B cell (primary cell): ENCODE data around the gene RAX2. TPM values are rescaled to one million over a fixed set of nuclear protein-coding genes. Genes with fewer than 3 reads are reported as not detected.

Experiments
- ATAC-seq: fragments of 200-7000 bp; cut with Tn5 transposase; one replicate; pipeline ENCODE4 v1.10.0; 2021; ENCODE audit warnings: low read depth, mild to moderate bottlenecking, moderate number of reproducible peaks, moderate library complexity
- CTCF ChIA-PET: fragments of 350-600 bp; sonication (Branson Sonifier 250); formaldehyde crosslinking; loops from one replicate; lab custom pipeline; 2021; ENCODE audit warnings: antibody characterized with exemption, inconsistent platforms; lab: Charles Lee
- POLR2A ChIA-PET: fragments of 350-600 bp; sonication (Branson Sonifier 250); formaldehyde crosslinking; loops from one replicate; lab custom pipeline; 2021; ENCODE audit warnings: antibody characterized with exemption; lab: Charles Lee
- DNase-seq: peaks from one replicate; pipeline ENCODE4 v3.0.0; 2013
- H2AFZ ChIP-seq: 2 replicates; pipeline ENCODE4 v1.6.1; 2012; ENCODE audit warnings: mild to moderate bottlenecking, low read depth, low read length; ENCODE audit not compliant: insufficient read depth, poor library complexity, severe bottlenecking
- H3K27ac ChIP-seq, 2 donors: 1 replicate in 1 of 2; 2 replicates in 1 of 2; pipeline ENCODE4 v1.5.1; 2012 to 2013; ENCODE audit warnings: low read length in 2 of 2, mild to moderate bottlenecking in 2 of 2, moderate library complexity in 1 of 2
- H3K27me3 ChIP-seq, 4 experiments: fragments of 200-600 bp in 1 of 4; sonication (generic) in 1 of 4; replicated peaks in 1 of 4; 1 replicate in 2 of 4; 2 replicates in 2 of 4; pipeline versions ENCODE4 v1.6.1 to v1.7.0; 2013 to 2016; ENCODE audit warnings: low read length in 3 of 4, mild to moderate bottlenecking in 2 of 4, mixed read lengths in 1 of 4, moderate library complexity in 1 of 4; ENCODE audit not compliant: insufficient read depth in 4 of 4, control insufficient read depth in 3 of 4; ENCODE audit errors: control extremely low read depth in 1 of 4
- H3K36me3 ChIP-seq, 2 experiments: replicated peaks in 1 of 2; 1 replicate in 1 of 2; 2 replicates in 1 of 2; pipeline versions ENCODE4 v1.6.1 to v1.7.1; 2013; ENCODE audit warnings: low read length in 1 of 2; ENCODE audit not compliant: insufficient read depth in 2 of 2, control insufficient read depth in 1 of 2; ENCODE audit errors: control extremely low read depth in 1 of 2, extremely low read depth in 1 of 2
- H3K4me1 ChIP-seq, 2 donors: fragments of 200-600 bp in 1 of 2; sonication (generic) in 1 of 2; 1 replicate in 1 of 2; 2 replicates in 1 of 2; pipeline versions ENCODE4 v1.5.1 to v1.6.1; 2013 to 2017; ENCODE audit warnings: low read length in 2 of 2; ENCODE audit not compliant: control insufficient read depth in 2 of 2, insufficient read depth in 2 of 2
- H3K4me2 ChIP-seq: replicated peaks from 2 replicates; pipeline ENCODE3; 2012; ENCODE audit warnings: mild to moderate bottlenecking, low read depth, low read length; ENCODE audit not compliant: poor library complexity, severe bottlenecking
- H3K4me3 ChIP-seq, 5 experiments: fragments of 200-600 bp in 1 of 5; sonication (generic) in 1 of 5; 1 replicate in 3 of 5; 2 replicates in 2 of 5; pipeline versions ENCODE4 v1.5.1 to v1.7.0; 2011 to 2016; ENCODE audit warnings: low read length in 4 of 5, mild to moderate bottlenecking in 4 of 5, low read depth in 2 of 5, control low read depth in 1 of 5, moderate library complexity in 1 of 5; ENCODE audit not compliant: insufficient read depth in 1 of 5; ENCODE audit errors: control extremely low read depth in 1 of 5, extremely low read depth in 1 of 5
- H3K79me2 ChIP-seq: fragments of 200-600 bp; sonication (generic); one replicate; pipeline ENCODE4 v1.6.0; 2016; ENCODE audit warnings: low read length; ENCODE audit not compliant: control insufficient read depth, insufficient read depth
- H3K9ac ChIP-seq: fragments of 200-600 bp; sonication (generic); 2 replicates; pipeline ENCODE4 v1.6.1; 2017; ENCODE audit warnings: mild to moderate bottlenecking, low read length, moderate library complexity
- H3K9me3 ChIP-seq, 3 donors: one replicate each; pipeline versions ENCODE4 v1.6.1 to v1.7.1; 2013; ENCODE audit warnings: low read length in 2 of 3; ENCODE audit not compliant: control insufficient read depth in 2 of 3, insufficient read depth in 1 of 3; ENCODE audit errors: control extremely low read depth in 1 of 3
- H4K20me1 ChIP-seq: 2 replicates; pipeline ENCODE4 v1.6.0; 2012; ENCODE audit warnings: mild to moderate bottlenecking, low read length; ENCODE audit not compliant: insufficient read depth, control insufficient read depth, poor library complexity, severe bottlenecking
- H3K27ac Mint-ChIP-seq: one replicate; pipeline ENCODE4 v1.8.0; 2021; ENCODE audit warnings: mixed read lengths
- H3K27me3 Mint-ChIP-seq: one replicate; pipeline ENCODE4 v1.8.0; 2021; ENCODE audit warnings: mixed read lengths
- H3K4me1 Mint-ChIP-seq: one replicate; pipeline ENCODE4 v1.8.0; 2021; ENCODE audit warnings: mixed read lengths
- H3K4me3 Mint-ChIP-seq: one replicate; pipeline ENCODE4 v1.8.0; 2021; ENCODE audit warnings: mixed read lengths
- H3K9me3 Mint-ChIP-seq: one replicate; pipeline ENCODE4 v1.8.0; 2022; ENCODE audit warnings: mixed read lengths; ENCODE audit not compliant: insufficient read depth
- EZH2 ChIP-seq: IDR thresholded peaks from 2 replicates; pipeline ENCODE4 v1.6.1; 2012; ENCODE audit warnings: borderline replicate concordance, low read depth, mild to moderate bottlenecking, moderate library complexity, low read length; ENCODE audit not compliant: insufficient read depth, poor library complexity, severe bottlenecking
- WGBS: methylation state at CpG from one replicate; pipeline ENCODE4 v1.1.5; 2013; ENCODE audit warnings: missing lambda C conversion rate; ENCODE audit not compliant: insufficient coverage; 5-methylcytosine and 5-hydroxymethylcytosine counted together
- intact Hi-C: fragments of 100-400 bp; cut with micrococcal nuclease; formaldehyde crosslinking; loops from one replicate; pipeline ENCODE4 v1.10.0; 2022
- polyA plus RNA-seq: library from polyadenylated mRNA; depleted of rRNA; stranded (reverse); fragments of >200 nt; gene quantifications from 2 replicates; pipeline ENCODE4 v1.2.3, GENCODE V29; 2012
- total RNA-seq, 2 donors: library from RNA; stranded (reverse); fragments of 120-200 nt in 1 of 2; gene quantifications; 1 replicate in 1 of 2; 2 replicates in 1 of 2; pipeline versions ENCODE4 v1.2.3 to v1.2.4, GENCODE V29; 2013 to 2022
- TF ChIP-seq, protein P1 (sequence below): fragments of 200-600 bp; IDR thresholded peaks from one replicate; pipeline ENCODE4 v1.8.0; 2022; ENCODE audit warnings: antibody characterized with exemption, mild to moderate bottlenecking

The RAX2 gene
- total and polyA plus RNA-seq, 2 donors (not counting 1 experiment from before 2014, with no cell fraction given), result not detected

DNA sequence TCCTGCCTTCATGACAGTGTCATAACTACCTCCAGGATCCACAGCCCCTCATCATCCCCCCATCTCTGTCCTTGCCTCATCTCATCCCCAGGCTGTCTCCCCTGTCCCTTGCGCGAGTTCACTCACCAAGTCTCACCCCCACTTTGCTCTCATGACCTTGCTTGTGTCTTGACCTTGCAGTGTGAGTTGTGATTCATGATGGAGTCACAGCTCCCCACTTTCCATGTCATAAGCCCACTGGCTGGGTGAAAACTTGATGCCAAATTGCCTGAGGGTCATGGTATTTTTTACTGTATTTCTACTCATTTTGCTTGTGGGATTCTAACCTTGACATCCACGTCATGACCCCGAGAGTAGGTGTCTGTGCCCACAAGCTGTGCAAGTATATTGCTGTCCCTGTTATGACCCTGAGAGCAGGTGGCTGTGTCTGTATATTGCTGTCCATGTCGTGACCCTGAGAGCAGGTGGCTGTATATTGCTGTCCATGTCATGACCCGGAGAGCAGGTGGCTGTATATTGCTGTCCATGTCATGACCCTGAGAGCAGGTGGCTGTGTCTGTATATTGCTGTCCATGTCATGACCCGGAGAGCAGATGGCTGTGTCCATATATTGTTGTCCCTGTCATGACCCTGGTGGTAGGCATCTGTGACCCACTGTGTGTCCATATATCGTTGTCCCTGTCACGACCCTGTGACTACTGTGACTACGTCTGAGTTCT is 34.4 kb downstream of the RAX2 start:
- Histone ChIP-seq H3K27ac (no peak overlapping the region), H3K4me3 (no peak overlapping the region), H3K9ac (no peak overlapping the region), H3K27me3 (peaks cover 0 to 6% (median 0%) of the 10 kb centered on the region in 4 experiments), H3K9me3 (no peaks in the 10 kb centered on the region), H4K20me1 (no peaks in the 10 kb centered on the region), H2AFZ (no peak overlapping the region), H3K4me1 (no peaks in the 10 kb centered on the region), H3K79me2 (no peaks in the 10 kb centered on the region), H3K36me3 (no peaks in the 10 kb centered on the region), H3K4me2 (no peak overlapping the region)
- H3K4me1 Mint-ChIP-seq, result no peaks in the 10 kb centered on the region
- no peak for ATAC-seq
- peaks cover 12% of the 10 kb centered on the region for H3K27me3 Mint-ChIP-seq
- H3K27ac Mint-ChIP-seq, result no peak overlapping the region
- intact Hi-C loops, result no loop called here
- H3K4me3 Mint-ChIP-seq, result no peak overlapping the region
- ChIA-PET CTCF (interaction anchor here (0.6 kb wide), 1 partner anchor 465 kb away, joined by 3 read pairs; no protein-coding TSS in a partner anchor), POLR2A (interaction anchor here (0.5 kb wide), 1 partner anchor 120 kb away, joined by 6 read pairs; no protein-coding TSS in a partner anchor)
- H3K9me3 Mint-ChIP-seq, result no peaks in the 10 kb centered on the region
- 95% methylated on average over 8 of the region's 10 CpGs for WGBS
- no peak for DNase-seq
- TF ChIP-seq EZH2, result no peak
- TF ChIP-seq, protein P1, sequence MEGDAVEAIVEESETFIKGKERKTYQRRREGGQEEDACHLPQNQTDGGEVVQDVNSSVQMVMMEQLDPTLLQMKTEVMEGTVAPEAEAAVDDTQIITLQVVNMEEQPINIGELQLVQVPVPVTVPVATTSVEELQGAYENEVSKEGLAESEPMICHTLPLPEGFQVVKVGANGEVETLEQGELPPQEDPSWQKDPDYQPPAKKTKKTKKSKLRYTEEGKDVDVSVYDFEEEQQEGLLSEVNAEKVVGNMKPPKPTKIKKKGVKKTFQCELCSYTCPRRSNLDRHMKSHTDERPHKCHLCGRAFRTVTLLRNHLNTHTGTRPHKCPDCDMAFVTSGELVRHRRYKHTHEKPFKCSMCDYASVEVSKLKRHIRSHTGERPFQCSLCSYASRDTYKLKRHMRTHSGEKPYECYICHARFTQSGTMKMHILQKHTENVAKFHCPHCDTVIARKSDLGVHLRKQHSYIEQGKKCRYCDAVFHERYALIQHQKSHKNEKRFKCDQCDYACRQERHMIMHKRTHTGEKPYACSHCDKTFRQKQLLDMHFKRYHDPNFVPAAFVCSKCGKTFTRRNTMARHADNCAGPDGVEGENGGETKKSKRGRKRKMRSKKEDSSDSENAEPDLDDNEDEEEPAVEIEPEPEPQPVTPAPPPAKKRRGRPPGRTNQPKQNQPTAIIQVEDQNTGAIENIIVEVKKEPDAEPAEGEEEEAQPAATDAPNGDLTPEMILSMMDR, result no peak

DNA sequence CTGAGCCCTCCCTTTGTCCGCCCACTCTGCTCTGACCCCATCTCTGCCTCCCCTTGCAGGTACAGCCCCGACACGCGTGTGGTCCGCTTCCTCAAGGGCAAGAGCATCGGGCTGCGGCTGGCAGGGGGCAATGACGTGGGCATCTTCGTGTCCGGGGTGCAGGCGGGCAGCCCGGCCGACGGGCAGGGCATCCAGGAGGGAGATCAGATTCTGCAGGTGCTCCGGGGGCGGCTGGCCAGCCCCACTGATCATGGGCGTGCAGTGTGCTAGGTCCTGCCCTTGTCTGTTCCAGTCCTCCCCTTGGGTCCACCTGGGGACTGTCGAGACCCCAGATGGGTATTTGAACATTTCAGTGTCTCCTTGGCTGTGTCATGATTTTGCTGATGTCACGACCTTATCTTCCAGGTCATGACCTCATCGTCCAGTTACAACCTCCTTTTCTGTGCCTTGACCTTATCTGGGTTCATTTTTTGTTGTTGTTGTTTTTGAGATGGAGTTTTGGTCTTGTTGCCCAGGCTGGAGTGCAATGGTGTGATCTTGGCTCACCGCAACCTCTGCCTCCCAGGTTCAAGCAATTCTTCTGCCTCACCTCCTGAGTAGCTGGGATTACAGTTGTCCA is 35.8 kb downstream of the RAX2 start:
- Histone ChIP-seq H3K36me3 (no peaks in the 10 kb centered on the region), H3K79me2 (no peaks in the 10 kb centered on the region), H3K4me3 (no peak overlapping the region), H3K4me1 (no peaks in the 10 kb centered on the region), H4K20me1 (no peaks in the 10 kb centered on the region), H3K9me3 (no peaks in the 10 kb centered on the region), H3K4me2 (no peak overlapping the region), H3K9ac (no peak overlapping the region), H2AFZ (no peak overlapping the region), H3K27ac (no peak overlapping the region), H3K27me3 (peaks cover 0 to 6% (median 0%) of the 10 kb centered on the region in 4 experiments)
- 92% methylated on average over 17 of the region's 21 CpGs for WGBS
- DNase-seq (no peak), ATAC-seq (no peak)
- Mint-ChIP-seq H3K4me3 (no peak overlapping the region), H3K27me3 (peaks cover 12% of the 10 kb centered on the region), H3K4me1 (no peaks in the 10 kb centered on the region), H3K27ac (no peak overlapping the region), H3K9me3 (no peaks in the 10 kb centered on the region)
- ChIA-PET POLR2A (no interaction called here), CTCF (no interaction called here)
- TF ChIP-seq, protein P1, result no peak
- no peak for TF ChIP-seq EZH2
- intact Hi-C loops, result no loop called here
